Measurements from ENCODE around the gene LCN12.

GRCh38 chr9:136928591-136928990 lies 23.5 kb upstream of the LCN12 start:
- TF ChIP-seq POLR2A (IDR thresholded peaks at IDR 0.05) (no peak), CTCF (IDR thresholded peaks at IDR 0.05) (no peak)

Measured in gastroesophageal sphincter (tissue), 3 donors.